GM12801 (cell line): Measurements from ENCODE around the gene CHRNB1.

Source experiments
- CTCF ChIP-seq: IDR thresholded peaks from one replicate; pipeline ENCODE4 v1.5.1; 2011; ENCODE audit warnings: control low read depth; ENCODE audit not compliant: insufficient read length; ENCODE audit errors: extremely low read depth

Gene CHRNB1

GRCh38 chr17:7432296-7432695, 12.6 kb upstream of the CHRNB1 start:
- TF ChIP-seq CTCF, result no peak

GRCh38 chr17:7435676-7436555, 8.9 kb upstream of the CHRNB1 start:
- no peak for TF ChIP-seq CTCF

DNA sequence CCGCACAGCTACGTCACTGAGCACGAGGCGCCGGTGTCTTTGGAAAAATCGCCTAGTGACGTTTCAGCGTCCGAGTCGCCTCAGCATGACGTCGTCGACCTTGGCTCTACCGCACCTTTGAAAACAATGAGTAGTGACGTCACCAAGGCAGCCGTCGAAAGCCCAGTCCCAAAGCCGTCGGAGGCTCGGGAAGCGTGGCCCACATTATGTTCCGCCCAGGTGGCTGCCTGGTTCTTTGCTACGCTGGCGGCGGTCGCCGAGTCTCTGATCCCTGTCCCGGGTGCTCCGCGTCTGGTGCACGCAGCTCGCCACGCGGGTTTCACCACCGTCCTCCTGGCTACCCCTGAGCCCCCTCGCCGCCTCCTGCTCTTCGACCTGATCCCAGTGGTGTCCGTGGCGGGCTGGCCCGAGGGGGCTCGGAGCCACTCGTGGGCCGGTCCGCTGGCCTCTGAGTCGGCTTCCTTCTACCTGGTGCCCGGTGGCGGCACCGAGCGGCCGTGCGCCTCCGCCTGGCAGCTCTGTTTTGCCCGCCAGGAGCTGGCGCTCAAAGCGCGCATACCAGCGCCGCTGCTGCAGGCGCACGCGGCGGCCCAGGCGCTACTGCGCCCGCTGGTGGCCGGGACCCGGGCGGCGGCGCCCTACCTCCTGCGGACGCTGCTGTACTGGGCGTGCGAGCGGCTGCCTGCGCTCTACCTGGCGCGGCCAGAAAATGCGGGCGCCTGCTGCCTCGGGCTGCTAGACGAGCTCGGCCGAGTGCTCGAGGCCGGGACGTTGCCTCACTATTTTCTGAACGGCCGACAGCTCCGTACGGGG, 8.1 kb upstream of the CHRNB1 start:
- no peak for TF ChIP-seq CTCF

- TF ChIP-seq CTCF, result no peak
These were observed 7.4 kb upstream of the CHRNB1 start for GRCh38 chr17:7437369-7437863.

GRCh38 chr17:7437950-7438614, 6.8 kb upstream of the CHRNB1 start:
- no peak for TF ChIP-seq CTCF

- TF ChIP-seq CTCF, result no peak
These were observed 6.0 kb upstream of the CHRNB1 start for GRCh38 chr17:7438656-7439460.
